Right lung (tissue), 10 donors: Measurements from ENCODE around the gene TMEM131. TPM values are rescaled to one million over a fixed set of nuclear protein-coding genes. Genes with fewer than 3 reads are reported as not detected.
"Not testable (repeated sequence)": the region's sequence is repeated elsewhere in the genome, so short reads cannot be mapped to it uniquely, and the experiment has no call there.

Experiments
- DNase-seq, 2 donors: peaks; one replicate each; pipeline ENCODE4 v3.0.0-alpha.2; 2013
- long read RNA-seq, 8 donors: transcript quantifications; one replicate each; lab custom pipeline, GENCODE V29; 2026
- polyA plus RNA-seq, 5 donors: library from polyadenylated mRNA; unstranded; fragments of 120-200 nt; gene quantifications; one replicate each; pipeline versions ENCODE4 v1.2.1 to v1.2.3, GENCODE V29; 2013; ENCODE audit warnings: inconsistent platforms in 1 of 5, low replicate concordance in 1 of 5; ENCODE audit not compliant: insufficient read length in 5 of 5, insufficient read depth in 1 of 5

Gene TMEM131
- 10 to 100 TPM; 41.3 to 50.1 (median 46.7) TPM for polyA plus RNA-seq
- long read RNA-seq, donor 1, full-length matches to known transcripts: 3 of 9 reads
- long read RNA-seq, donor 1, partial matches to known transcripts: 6 of 9 reads
- long read RNA-seq, donor 1, other reads (novel, unspliced or antisense): 0 of 9 reads
- long read RNA-seq, donor 2: 0 reads
- long read RNA-seq, donor 3, full-length matches to known transcripts: 2 of 2 reads
- long read RNA-seq, donor 3, partial matches to known transcripts: 0 of 2 reads
- long read RNA-seq, donor 3, other reads (novel, unspliced or antisense): 0 of 2 reads
- long read RNA-seq, donor 4, full-length matches to known transcripts: 2 of 2 reads
- long read RNA-seq, donor 4, partial matches to known transcripts: 0 of 2 reads
- long read RNA-seq, donor 4, other reads (novel, unspliced or antisense): 0 of 2 reads
- long read RNA-seq, donor 5, full-length matches to known transcripts: 3 of 3 reads
- long read RNA-seq, donor 5, partial matches to known transcripts: 0 of 3 reads
- long read RNA-seq, donor 5, other reads (novel, unspliced or antisense): 0 of 3 reads
- long read RNA-seq, donor 6, full-length matches to known transcripts: 3 of 16 reads
- long read RNA-seq, donor 6, partial matches to known transcripts: 13 of 16 reads
- long read RNA-seq, donor 6, other reads (novel, unspliced or antisense): 0 of 16 reads
- long read RNA-seq, donor 7, full-length matches to known transcripts: 2 of 2 reads
- long read RNA-seq, donor 7, partial matches to known transcripts: 0 of 2 reads
- long read RNA-seq, donor 7, other reads (novel, unspliced or antisense): 0 of 2 reads
- long read RNA-seq, donor 8, partial matches to known transcripts: 5 of 5 reads
- long read RNA-seq, donor 8, other reads (novel, unspliced or antisense): 0 of 5 reads

- DNase-seq: peak; percentile 95 to 97
These were observed at the start of gene TMEM131 for GRCh38 chr2:97995734-97996624. TSS of gene TMEM131 (minus strand) at chr2:97995948. CDS start at chr2:97995662, 286 bp downstream.

DNA sequence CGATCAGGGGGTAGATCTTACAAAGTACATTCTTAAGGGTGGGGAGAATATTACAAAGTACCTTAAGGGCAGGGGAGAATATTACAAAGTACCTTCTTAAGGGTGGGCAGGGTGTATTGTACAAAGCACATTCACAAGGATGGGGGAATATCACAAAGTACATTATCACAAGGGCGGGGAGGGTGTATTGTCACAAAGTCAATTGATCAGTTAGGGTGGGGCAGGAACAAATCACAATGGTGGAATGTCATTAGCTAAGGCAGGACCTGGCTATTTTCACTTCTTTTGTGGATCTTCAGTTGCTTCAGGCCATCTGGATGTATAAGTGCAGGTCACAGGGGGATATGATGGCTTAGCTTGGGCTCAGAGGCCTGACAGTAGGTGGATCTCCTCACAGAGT, 49.0 kb upstream of the TMEM131 start:
- not testable (repeated sequence) for DNase-seq

DNA sequence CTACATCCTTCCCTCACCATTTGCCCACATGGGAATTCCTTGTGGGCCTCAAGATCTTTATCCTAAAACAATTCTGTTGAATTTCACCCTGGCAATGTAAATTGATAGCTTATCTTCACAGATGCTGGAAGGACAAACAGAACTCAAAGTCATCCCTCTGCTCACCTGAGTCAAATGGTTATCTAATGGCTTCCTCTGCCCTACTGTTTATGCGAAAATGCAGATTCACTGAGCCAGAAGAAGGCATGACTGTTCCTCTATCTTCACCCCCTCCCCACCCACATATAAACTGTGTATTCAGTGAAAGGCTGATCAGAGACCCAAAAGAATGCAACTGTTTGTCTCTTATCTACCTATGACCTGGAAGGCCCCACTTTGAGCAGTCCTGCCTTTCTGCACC, 47.4 kb upstream of the TMEM131 start:
- DNase-seq: no peak

DNA sequence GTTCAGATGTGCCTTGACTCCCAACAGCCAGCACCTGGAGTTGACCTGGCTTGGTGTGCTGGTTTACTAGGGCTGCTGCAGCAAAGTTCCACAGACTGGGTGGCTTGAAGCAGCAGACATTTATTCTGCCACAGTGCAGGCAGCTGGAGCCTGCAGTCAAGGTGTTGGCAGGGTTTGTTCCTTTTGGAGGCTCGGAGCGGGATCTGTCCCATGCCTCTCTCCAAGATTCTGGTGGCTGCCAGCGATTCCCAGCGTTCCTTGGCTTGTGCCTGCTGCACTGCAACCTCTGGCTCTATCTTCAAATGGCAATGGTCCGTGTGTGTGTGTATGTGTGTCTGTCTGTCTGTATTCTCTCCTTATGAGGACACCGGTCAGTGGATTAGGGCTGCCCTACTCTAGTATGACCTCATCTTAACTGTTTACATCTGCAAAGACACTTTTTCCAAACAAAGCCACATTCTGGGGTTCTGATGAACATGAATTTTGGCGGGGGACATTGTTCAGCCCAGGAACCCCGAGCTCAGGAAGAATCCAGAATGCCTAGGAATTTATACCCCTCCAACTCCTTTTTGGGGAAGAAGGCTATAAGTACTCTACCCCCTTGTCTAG, 44.7 kb upstream of the TMEM131 start:
- DNase-seq: no peak

DNA sequence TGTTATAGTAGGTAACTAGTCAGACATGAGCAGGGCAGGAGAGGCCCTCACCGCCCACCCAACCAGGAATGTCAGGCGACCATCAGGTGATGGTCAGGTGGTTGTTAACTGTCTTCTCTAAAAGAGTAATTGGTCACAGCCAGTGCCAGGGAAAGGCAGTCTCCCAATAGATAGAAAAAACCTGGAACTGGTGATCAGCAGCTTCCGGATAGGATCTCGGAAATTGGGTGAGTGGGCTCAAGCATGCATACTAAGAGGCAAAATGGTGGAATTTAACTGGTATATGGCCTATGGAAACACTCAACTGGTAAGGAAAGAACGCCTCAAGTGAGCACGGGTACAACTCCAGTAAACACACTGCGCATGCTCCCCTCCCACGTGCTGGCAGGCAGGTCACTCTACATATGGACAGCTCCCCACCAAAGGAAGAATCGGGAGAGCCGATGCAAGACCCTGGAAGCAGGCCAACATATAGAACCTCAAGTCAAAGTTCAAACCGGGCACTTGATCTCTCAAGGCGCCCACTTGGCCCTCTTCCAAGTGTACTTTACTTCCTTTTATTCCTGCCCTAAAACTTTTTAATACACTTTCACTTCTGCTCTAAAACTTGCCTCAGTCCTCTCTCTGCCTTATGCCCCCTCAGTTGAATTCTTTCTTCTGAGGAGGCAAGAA, 43.5 kb upstream of the TMEM131 start:
- DNase-seq: no peak

- no peak for DNase-seq
These were observed 42.1 kb upstream of the TMEM131 start for GRCh38 chr2:98037666-98038336.

DNA sequence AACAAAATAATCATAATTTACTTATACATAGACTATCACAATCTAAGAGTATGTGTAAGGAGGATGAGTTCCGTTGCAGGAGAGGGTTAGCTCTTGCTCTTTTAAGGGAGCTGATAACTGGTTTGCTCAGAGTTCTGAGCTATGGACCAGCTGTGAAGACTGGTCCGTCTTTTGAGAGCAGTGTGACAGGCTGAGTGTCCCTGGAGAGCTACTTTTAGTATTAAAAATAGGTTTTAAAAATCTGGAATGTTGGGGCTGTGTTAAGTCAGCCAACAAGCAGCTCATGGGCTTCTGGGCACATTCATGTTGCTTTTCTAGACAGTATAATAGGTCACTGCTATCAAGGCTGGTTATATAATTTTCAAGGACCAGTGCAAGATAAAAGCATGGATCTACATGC, 41.5 kb upstream of the TMEM131 start:
- no peak for DNase-seq

- DNase-seq: no peak
These were observed 40.7 kb upstream of the TMEM131 start for GRCh38 chr2:98036349-98037000.

DNA sequence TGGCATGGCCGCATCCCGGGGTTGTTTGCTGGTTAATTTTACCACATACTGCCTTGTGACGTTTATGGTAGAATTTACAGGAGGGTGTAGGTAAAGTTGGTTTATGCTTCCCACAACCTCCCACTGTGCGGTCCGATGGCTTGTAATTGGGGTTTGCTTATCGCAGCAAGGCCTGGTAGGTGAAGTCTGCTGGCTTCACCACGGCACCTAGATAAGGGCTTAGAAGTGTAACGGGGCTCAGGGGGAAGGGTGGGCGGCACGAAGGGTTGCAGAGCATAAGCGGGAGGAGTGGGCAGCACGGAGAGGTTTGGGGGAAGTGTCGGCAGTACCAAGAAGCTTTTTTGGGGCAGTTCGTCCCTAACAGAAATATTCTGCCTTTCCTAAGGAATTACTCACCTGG, 39.0 kb upstream of the TMEM131 start:
- no peak for DNase-seq

- no peak for DNase-seq
These were observed 36.3 kb upstream of the TMEM131 start for GRCh38 chr2:98032086-98032485.

DNA sequence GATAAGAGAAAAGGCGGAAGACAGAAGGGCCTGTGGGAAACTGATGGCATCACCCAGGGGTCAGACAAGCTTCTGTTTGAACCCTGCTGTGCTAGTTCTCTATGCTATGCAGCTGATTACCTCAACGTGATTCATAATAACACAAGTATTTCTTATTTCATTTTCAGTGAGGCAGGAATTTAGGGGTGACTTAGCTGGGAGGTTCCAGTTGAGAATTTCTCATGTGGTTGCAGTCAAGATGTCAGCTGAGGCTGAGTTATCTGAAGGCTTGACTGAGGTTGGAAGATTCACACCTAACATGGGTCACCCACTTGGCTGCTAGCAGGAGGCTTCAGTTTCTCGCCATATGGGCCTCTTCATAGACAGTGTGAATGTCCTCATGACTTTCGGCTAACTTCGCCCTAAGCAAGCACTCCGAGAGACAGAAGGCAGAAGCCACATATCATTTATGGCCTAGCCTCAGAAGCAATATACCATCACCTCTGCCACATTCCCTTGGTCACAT, 34.0 kb upstream of the TMEM131 start:
- no peak for DNase-seq

DNA sequence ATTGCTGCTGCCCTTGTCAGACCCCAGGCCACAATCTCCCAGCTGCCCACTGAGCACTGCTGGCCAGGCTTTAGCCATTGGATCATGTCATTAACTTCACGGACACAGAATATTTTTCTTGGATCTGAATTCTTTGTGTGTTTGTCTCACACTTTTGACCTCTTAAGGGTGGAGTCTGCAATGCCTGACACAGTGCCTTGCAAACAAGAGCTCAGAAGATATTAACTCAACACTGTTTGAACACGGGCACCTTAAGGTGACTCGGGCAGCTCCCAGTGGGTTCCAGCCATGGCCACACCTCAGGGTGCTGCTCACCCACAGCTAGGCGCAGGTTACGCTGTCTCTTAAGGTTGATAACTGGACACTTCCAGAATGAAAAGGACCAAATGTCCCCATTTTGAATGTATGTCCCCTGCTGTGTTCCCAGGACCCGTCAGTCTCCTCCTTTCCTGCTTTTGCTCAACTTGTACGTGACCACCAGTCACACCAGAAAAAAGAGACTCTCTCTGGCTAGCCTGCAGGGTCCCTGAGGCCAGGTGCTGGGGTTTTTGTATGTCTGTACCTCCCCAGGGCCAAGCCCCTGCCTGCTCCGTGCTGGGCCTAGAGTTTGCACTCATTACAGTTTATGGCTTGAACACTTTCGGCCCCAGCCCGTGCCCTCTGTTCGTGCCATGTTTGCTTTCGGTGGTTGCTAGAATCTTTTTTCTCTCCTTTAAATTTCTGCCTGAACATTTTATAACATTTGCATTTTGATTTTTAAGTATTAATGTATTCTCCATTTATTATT, 33.4 kb upstream of the TMEM131 start:
- no peak for DNase-seq

DNA sequence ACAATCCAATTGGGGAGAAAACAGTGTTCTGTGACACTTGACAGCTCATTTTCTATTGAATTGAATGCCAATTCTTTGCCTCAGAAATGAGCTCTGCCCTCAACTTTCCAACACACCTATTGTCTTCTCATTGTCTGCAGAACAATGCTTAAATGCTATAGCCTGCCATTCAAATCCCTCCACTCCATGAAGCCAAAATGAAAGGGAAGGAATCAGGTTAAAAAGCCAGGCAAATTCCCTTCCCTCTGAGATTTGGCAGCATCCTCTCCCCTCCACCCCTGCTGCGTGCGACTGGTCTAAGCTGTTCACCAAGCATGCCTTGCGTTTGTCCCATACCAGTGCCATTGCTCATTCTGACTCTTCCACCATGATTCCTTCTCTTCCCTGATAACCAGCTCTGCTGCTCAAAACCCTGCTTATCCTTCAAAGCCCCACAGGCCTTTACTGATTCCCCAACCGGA, 32.4 kb upstream of the TMEM131 start:
- DNase-seq: no peak

GRCh38 chr2:98027538-98027937, 31.8 kb upstream of the TMEM131 start:
- DNase-seq: no peak

DNA sequence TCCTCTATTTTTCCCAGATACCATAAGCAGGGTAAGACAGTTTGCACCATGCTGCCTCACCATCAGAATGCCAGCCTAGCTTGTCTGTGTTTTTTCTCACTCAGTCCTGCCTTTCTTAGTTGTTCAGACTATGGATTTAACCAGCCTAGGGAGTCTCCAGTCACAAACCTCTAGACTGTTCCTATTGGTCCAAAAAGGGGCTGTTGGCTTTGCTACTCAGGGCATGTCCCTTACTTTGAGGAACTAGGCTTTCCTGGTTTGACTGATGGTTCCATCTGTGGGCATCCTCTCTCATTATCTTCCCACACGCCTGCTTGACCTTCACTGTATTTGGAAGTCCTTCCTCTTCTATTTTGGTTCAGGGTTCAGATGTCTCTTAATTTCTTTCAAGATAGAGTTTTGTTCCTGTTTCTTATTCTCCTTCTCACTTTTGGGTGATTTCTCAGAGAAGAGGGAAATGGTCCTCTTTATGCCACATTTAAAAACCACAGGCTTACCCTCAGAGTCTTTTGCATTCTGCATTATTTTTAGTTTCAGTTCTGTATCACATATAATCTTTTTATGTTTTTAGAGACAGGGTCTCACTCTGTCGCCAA, 31.3 kb upstream of the TMEM131 start:
- DNase-seq: no peak

DNA sequence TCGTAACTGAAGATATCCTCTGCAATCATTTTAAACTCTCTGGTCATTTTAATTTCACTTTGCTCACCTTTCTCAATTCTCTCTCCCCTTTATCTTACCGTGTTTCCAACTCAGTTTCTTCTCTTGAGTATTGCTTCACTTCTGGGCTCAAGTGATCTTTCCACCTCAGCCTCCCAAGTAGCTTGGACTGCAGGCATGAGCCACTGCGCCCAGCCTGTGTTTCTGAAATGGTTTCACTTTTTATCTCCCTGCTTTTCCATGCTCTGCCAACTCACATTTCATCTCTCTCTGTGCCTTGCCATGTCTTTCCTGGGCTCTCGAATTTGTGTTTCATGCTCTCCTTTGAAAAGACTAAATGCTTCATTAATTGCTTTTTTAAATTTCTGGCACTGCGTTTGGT, 30.5 kb upstream of the TMEM131 start:
- no peak for DNase-seq

DNA sequence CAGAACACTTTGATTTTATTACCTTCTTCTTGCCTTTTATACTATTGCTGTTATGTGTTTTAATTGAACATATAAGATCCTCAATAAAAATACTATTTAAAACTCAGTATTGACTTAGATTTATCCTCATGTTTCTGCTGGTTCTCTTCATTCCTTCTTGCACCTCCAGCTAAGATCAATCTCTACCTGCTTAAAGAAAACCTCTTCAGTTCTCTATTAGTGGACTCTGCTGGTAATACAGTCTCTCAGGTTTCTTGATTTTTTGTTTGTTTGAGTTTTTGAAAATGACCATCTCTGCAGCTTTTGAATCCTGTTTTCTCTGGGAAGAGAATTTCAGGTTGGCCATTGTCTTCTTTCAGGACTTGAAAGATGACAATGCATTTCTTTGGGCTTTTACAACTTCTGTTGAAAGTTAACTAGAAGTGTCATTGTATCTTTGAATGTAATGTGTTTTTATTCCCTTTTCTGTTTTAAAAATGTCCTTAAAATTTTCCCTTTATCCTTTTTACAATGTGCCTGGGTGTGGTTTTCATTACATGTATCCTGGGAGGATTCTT, 29.8 kb upstream of the TMEM131 start:
- no peak for DNase-seq

DNA sequence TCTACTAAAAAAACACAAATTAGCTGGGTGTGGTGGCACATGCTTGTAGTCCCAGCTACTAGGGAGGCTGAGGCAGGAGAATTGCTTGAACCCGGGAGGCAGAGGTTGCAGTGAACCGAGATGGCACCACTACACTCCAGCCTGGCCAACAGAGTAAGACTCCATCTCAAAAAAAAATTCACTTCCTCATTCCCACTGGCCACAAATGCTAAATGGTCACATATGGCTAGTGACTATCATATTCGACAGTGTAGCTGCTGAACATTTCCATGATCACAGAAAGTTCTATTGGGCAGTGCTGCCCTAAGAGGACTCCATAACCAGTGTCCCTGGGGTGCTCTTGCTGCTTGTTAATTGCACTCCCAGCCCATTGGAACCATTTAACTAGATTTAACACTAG, 26.3 kb upstream of the TMEM131 start:
- not testable (repeated sequence) for DNase-seq
